ENCODE data around the gene FGF7.
"Not testable (repeated sequence)": the region's sequence is repeated elsewhere in the genome, so short reads cannot be mapped to it uniquely, and the experiment has no call there.

Gene FGF7

DNA sequence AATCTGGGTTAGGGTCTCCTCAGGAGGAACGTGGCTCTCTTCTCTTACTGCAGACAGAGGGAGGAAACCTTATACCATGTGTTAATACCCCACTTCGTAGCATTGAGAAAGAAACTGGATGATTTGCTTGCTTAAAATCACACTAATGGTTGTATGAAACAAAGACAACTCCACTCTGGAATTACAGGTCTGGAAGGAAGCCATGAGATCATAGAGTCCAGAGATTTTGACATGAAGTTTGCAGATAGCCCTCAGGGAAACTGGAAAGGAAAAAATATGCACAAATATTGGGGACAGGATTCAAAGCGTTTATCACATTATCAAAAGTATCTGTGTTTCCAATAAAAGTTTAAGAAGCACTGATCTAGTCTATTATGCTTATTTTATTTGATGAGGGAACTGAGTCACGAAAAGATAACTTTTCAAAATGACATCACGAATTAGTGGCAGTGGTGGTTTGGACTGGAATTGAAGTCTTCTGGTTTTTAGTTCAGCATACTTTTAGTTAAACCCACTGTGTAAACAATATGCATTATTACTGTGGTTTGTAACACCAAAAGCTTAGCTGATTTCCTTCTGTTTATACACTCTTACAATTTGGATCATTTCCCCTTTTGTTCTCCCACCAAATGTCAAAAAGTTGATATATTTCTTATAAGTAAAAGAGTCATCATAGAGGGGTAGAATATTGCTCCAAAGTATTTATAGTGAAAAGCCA lies 16.8 kb downstream of the FGF7 start:
- no peak for DNase-seq

DNA sequence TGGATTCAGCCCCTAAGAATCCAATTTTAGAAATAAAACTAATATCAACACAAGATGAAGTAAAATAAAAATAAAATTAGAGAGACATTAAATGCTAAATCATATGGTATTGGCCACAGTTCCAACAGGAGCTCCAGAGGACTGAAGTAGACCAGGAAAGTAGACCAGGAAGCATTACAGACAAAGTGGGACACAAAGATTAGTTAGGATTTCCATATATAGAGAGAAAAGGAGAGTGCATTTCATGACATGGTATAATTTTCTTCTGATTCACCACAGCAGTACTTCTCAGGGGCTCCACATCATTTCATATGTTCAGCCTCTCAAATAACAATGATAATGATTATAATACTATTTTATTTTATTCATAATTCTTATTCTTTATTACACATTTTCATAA lies 18.3 kb downstream of the FGF7 start:
- DNase-seq, result no peak

DNA sequence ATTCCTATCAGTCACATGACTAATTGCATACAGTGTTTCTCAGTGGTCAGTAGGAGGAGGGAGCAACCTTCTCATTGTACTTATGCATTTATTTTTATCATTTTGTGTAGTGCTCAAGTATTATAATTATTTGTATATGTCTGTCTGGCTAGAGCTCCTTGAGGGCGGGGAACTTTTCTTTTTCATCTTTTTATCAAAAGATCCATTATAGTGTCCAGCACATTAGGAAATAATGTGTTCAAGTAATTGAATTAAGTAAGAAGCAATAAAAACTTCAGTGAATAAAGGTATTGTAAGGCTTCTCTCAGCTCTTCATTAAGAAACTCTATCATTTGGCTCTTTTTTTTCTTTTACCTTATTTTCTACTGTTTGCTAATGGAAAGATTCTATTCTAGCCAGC lies 18.8 kb downstream of the FGF7 start:
- no peak for DNase-seq

DNA sequence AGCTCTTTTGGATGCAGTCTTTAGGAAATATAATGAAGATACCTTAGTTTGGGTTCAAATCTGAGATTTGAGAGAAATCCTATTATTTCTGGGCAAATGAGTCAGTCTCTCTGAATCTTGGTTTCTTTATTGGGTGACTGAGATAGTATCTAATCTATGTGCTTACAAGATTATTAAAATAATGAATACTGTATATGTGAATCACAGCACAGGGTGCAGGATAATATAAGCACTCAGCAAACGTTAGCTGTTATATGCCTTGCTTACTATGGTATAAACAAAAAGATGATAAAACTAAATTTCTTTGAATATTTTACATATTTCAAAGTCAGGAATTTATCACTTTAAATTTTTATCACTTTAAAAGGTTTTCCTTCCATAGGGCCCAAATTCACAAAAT lies 29.6 kb downstream of the FGF7 start:
- no peak for DNase-seq

DNA sequence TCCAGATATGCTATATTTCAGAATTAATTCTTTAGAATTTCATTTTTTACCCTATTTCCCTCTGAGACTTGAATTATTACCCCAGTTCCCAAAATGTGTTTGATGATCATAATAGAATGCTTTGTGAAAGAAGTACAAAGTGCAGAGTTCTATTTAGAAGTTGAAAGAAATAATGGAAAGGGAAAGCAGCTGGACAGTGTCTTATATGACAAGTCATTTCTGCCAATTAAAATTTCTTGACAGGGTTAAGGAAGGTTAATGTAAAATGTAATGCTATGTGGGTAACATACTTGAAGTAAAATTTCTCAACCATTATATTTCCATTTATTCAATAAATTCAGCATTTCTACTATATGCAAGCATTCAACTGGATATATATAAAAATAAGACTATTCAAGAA lies 33.1 kb downstream of the FGF7 start:
- no peak for DNase-seq

DNA sequence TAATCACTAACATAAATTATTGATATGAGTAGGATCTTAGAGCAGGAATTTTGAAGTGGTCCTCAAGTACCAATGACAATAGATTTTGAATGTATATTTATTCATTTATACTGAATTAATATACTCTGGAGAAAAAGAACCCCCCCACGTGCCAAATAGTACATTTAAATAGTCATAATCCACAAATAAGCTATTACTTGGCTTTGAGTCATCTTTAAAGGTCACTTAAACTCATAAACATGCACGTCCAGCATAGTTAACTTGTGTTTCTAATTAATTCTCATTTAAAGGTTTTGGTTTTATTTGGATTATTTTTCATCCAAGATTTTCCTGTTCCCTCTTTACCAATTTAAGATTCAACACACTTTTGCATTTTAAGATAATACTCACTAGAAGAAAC lies 35.1 kb downstream of the FGF7 start:
- no peak for DNase-seq

DNA sequence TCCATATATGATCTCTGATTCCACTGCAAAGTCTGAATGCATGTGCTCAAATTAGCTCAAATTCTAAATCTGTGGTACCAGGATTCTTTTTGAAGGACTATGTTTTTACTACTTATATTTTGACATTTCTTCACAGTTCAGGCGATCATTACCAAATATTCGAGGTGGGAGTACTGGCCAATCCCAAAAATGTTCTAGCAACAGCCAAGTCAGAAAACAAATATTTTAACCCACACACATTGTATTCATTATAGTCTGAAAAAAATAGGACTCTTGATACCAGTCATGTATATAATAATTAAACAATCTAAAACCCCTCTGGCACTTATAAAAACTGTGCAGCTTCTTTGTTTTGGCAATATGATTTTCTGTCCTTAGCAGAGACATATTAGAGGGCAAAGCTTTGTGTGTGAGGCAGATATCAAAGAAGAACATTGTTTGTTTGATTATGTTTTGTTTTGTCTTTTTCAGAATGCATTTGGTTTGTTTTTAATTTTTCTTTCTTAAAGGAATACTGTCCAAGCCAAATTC lies 37.4 kb downstream of the FGF7 start:
- DNase-seq, result no peak

DNA sequence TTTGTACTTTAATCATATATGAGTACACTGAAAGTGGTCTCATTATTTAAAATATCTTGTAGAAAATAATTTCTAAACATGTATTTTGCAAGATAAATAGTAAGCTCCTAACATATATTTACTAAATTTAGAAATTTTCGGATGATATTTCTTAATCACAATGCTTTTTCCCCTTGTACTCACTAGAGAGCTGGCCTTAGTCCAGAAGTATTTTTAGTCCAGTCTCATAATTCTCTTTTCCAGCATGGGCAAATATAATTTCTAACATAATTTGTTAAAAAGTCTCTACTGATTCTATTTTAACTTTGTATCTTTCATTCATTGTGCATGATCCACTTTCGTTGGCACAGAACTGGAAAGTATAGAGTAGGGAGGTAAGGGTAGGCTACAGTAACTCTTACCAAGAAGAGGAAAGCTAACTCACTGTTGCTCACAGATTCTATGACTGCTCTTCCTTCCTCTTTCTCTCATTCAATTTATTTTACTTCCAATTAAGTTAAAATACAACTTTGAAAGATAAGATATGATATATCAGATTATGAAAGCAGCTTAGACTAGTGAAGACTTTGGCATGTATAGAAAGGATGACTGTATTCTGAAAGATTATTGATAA lies 39.3 kb downstream of the FGF7 start:
- no peak for DNase-seq

DNA sequence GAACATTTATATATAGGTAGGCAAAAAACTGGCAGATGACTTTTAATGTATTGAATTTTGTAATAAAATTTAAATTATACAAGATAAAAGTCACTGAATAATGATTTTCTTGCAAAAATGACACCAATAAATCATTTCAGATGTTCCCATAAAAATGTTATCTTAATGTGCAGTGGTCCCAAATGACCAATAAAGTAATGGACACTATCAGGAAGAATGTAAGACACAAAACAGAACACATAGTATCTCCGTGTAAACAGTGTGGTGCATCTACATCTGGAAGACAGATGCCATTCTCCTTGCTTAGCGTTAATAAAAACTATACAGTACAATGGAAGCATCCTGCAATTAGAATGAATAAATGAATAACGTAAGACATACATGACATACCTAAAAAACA lies 41.5 kb downstream of the FGF7 start:
- no peak for DNase-seq

DNA sequence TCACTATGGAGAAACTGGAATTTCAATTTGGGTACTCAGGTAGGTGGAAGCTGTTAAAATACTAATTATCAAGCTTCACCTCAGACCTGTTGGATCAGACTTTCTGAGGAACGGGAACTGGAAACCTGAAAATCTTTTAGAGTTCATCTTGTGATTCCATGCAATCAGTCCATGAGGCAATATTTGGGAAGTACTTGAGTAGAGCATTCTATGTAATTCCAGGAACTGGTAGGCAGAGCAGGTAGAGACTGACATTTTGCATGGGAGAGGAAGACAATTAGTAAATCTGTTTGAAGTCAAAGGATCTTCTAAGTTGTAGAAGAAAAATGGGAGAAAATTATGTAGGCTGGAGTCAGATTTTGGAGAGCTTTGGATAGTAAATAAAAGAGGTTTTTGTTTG lies 43.1 kb downstream of the FGF7 start:
- DNase-seq, result no peak

DNA sequence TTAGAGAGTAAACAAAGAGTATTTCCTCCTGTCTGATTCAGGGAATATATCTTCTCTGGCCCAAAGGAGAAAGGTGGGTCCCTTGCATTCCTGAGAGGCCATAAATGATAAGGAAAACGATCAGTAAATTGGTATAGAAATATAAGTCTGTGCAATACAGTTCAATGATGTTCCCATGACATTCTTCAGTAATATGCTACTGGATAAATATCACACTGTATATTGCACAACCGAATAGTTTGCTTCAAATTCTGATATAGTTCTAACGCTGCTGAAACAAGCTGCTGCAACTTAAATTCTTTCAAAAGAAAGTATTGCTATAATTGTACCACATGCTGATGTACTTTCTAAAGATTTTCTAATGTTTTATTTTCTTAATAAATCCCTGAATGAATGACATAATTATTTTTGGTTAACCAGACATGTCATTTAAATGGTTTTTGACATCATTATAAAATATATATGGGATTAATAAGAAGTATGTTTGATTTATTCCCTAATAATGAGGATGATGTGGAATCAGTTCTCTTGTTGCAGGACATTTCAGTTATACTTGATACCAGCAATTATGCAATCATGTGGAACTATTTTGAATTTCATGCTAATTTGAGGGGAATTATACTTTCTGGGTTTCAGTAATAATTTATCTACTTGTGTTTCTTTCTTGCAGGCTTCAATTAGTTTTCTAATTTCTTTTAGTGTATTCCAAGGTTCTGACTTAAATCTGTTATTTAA lies 44.9 kb downstream of the FGF7 start:
- DNase-seq, result no peak

DNA sequence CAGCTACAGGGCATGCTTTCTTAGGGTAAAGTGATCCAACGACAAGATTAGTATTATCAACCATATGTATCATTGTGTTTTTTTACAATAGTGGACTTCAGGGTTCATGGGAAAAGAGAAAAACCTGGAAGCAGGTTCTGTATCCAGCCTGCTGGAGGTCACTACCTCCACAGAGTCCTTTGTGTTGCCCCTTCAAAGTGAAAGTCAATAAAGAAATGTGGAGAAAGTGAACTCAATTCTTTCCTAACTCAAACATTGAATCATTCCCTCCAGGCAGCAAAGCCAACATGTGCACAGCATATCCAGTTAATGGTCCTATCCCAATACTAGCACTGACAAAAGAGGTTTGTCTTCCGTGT lies 45.4 kb downstream of the FGF7 start:
- DNase-seq, result no peak

DNA sequence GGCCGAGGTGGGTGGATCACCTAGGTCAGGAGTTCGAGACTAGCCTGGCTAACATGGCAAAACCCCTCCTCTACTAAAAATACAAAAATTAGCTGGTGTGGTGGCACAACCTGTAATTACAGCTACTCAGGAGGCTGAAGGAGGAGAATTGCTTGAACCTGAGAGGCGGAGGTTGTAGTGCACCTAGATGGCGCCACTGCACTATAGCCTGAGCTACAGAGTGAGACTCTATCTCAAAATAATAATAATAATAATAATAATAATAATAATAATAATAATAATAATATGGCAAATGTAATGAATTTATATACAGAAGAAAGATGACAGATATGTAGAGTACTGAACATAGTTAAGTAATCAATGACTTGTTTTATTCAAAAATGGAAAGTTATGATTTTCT lies 48.2 kb downstream of the FGF7 start:
- not testable (repeated sequence) for DNase-seq

DNA sequence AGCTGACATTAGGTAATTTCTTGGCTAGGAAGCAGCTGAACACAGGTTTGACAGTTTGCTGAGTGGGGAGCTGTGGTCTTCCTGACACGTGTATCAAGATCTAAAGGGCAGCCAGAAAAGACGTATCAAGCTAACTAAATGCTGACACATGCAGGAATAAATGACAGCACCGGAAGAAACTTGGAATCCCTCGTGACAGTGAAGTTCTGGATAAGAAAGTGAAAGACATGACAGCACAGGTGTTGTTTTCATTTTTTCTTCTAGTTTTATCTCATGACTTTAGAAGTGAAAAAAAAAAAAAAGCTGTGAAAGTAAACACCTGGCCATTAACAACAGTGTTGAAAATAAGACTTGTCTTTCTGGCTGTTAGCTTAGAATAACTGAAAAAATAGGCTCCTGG lies 48.7 kb downstream of the FGF7 start:
- DNase-seq, result no peak

DNA sequence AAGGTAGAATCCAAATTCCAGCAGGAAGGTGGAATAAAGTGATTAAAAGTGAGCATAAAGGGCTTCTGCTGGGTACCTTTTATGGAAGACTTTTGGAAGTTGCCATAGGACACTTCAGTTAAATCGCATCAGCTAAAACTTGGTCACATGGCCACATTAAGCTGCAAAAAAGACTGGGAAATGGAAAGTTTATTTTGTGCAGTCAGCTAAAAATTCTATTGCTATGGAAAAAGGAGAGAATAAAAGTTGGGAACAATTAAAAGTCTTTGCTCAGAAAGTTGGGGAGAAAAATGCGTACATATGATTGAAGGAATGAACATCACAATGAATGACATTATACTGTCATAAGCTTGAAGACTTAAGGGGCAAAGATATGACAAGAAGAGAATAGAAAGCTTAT lies 49.3 kb downstream of the FGF7 start:
- DNase-seq, result no peak

DNA sequence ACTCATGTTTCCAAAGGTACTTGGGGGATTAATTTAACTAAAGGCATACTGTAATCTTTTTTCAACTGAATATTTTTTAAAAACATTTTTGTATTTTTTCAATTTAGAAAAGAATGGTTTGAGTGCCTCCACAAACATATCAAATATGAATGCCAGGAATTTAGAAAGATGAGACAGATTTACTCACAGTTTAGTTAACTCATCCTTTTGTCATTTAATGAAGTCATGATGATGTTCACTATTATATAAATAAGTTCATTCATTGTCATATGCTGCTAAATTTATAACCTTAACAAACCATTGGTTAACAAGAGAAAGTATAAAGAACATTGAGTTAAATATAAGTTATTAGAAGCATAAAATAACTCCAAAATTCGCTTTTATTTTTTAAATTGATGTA lies 50.0 kb downstream of the FGF7 start:
- DNase-seq, result no peak

DNA sequence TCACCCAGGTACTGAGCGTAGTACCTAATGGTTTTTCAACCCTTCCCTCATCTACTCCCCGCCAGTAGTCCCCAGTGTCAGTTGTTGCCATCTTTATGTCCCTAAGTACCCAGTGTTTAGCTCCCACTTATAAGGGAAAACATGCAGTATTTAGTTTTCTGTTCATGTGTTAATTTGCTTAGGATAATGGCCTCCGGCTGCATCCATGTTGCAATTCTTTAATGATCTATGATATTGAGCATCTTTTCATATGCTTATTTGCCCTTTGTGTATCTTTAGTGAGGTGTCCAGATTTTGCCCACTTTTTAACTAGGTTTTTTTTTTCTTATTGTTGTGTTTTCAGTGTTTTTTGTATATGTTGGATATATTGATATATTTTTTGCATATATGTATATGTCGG lies 55.0 kb downstream of the FGF7 start:
- not testable (repeated sequence) for DNase-seq

DNA sequence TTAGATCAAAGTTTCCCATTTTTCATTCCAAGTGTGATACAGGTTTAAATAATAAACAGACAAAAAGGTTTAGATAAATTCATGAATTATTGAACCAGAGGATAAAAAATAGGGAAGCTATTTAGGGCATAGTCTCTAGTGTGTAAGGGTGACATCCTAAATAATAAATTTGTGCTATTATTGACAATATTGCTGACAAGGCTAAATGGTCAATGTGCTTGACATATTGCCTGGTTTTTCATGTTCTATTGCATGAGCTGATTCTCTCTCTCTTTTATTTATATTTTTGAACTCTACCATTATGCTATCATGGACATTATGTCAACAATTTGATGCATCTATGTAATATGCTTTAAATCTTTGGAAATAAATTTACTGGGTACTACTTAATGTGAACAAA lies 55.9 kb downstream of the FGF7 start:
- DNase-seq, result not testable (repeated sequence)

DNA sequence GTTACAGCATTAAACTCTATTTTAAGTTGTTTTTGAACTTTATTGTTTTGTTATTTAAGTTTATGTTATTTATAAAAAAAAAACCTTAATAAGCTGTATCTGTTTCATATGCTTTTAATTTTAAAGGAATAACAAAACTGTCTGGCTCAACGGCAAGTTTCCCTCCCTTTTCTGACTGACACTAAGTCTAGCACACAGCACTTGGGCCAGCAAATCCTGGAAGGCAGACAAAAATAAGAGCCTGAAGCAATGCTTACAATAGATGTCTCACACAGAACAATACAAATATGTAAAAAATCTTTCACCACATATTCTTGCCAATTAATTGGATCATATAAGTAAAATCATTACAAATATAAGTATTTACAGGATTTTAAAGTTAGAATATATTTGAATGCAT lies 62.4 kb downstream of the FGF7 start:
- not testable (repeated sequence) for DNase-seq

DNA sequence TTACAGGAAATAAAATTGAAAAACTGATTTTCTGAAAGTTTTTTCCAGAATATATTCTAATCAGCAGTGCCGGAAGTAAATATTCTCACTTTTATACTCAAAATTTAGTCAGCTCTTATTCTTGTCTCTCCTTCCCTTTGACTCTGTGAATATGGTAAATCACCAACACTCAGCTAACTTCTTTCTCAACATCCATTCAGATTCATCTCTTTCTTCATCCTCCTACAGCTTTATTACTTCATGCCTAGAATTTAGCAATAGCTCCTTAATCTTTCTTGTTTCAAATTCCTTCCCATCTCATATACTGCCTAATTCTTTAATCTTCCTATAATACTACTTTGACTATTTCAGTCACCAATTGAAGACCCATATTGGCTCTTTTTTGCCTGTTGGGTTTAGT lies 67.9 kb downstream of the FGF7 start:
- DNase-seq, result no peak

DNA sequence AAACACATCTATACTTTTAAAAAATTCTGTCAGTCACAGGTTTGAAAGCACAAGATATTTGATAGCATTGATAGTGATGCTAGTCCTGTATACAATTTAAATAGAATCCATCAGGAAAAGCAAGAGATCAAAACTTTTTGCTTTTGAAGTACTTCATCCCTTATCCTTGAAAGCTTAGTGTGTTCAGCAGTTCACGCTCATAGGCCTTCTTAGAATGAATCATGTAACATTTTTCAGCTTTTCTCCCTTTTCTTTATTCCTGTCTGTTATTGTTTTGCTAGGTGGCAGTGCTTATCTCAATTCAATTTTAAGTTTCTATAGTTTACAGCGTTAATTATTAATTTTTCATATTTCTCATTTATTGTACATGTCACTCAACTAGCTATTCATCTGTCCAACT lies 69.1 kb downstream of the FGF7 start:
- DNase-seq, result no peak

DNA sequence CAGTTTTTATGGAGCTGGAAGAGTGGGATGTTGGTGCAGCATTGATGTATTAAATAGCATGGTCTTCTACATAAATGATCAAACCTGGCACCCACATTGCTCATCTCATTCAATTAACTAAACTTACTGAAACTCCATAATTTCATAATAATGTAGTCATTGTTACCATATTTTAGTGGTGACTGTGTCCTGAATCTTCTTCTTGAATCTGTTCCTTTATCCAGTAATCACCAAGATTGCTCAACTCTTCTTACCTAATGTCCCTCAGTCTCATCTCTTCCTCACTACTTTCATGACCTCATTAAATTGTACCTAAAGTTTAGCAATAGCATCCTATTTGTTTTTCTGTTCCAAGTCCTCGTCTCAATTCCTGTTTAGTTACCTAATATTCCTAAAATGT lies 69.8 kb downstream of the FGF7 start:
- no peak for DNase-seq

DNA sequence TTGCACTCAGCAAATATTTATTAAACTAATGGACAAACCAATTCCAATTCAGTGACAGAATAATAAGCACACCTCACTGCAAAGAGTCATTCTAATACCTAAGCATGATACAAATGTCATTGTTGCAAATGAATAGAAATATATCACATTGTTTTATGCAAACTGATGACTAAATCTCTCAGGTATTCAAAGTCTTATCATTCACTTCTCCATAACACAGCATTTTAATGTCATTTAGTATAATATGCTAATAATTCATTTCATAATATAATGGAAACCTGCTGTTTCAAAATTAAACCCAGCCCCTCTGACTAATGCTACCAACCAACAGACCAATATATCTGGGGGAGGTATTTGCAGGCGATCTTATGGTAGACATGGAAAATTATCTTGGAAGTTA lies 71.8 kb downstream of the FGF7 start:
- no peak for DNase-seq
